Measurements from ENCODE around the gene SPATS2L. TPM values are rescaled to one million over a fixed set of nuclear protein-coding genes. Genes with fewer than 3 reads are reported as not detected.
A peak's percentile ranks its signal among the peaks of the same experiment; 100 is the strongest.

Gene SPATS2L
- polyA plus RNA-seq, 1 of the 3 experiments (the other 2 are of a cell fraction): 86.8 TPM

DNA sequence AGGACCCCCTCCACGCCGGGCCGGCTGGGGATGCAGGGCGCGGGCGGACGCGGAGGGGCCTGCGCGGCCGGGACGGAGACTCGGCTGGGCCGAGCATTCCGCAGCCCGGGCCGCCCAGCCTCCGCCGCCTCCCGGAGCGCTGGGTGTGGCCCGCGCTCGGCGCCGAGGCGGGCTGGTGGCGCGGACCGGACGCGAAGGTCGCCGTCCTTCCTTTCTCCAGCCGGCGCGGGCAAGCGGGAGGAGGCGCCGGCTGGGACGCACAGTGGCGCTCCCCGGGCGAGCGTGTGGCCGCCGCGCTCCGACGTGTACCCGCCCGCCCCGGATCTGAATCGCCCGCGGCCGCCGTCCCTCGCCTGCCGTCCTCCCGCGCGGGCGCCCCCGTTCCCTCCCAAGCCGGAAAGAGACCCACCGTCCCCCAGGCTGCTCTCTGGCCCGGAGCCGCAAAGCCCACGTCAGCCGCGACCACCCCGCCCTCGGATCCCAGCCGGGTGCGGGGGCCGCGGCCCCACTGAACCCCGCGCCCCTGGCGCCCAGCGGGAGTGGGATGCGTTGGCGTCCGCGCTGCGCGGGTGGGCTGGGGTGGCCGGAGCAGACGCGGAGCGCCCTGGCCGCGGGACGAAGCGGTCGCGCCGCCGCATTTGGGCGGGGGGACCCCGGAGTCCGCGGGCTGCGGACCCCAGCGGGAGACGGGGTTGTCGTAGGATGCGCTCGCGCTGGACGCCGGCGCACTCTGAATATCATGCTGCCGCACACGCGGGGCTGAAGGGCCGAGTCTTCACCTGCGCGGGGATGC is 634 bp downstream of the SPATS2L start:
- DNase-seq: peak; percentile 82
- Histone ChIP-seq H3K9ac (peak overlapping the region; percentile 75), H3K9me2 (no peaks in the 10 kb centered on the region), H4K20me1 (ENCODE audit: insufficient read depth) (peaks cover 13% of the 10 kb centered on the region), H3K4me2 (peak overlapping the region; percentile 63), H3K4me1 (ENCODE audit: control insufficient read depth in 1 of 2, insufficient read depth in 2 of 2, low read depth in 1 of 2, low read length in 1 of 2) (peaks cover 9 to 11% of the 10 kb centered on the region in 2 experiments), H2AFZ (ENCODE audit: low read depth) (no peak overlapping the region; the same call in 1 of the 2 replicates), H3K36me3 (replicated peaks in 1 of 2; ENCODE audit: control insufficient read depth in 1 of 2, insufficient read depth in 2 of 2, low read length in 1 of 2) (no peaks in the 10 kb centered on the region), H3K9me3 (no peaks in the 10 kb centered on the region), H3F3A (replicated peaks; ENCODE audit: insufficient read depth) (peaks cover 37% of the 10 kb centered on the region), H3K27me3 (ENCODE audit: insufficient read depth) (no peaks in the 10 kb centered on the region), H3K4me3 (ENCODE audit: low read depth in 2 of 2, low read length in 1 of 2) (peak overlapping the region; percentile 67 to 95), H3K27ac (ENCODE audit: low read depth in 2 of 2, low read length in 1 of 2) (peak overlapping the region; percentile 54 to 92), H3K79me2 (ENCODE audit: insufficient read depth) (peaks cover 57% of the 10 kb centered on the region)
- peak; percentile 26; the same call in 1 of the 2 replicates for TF ChIP-seq GABPA (IDR thresholded peaks at IDR 0.05; ENCODE audit: low read depth)
- TF ChIP-seq, protein P1, sequence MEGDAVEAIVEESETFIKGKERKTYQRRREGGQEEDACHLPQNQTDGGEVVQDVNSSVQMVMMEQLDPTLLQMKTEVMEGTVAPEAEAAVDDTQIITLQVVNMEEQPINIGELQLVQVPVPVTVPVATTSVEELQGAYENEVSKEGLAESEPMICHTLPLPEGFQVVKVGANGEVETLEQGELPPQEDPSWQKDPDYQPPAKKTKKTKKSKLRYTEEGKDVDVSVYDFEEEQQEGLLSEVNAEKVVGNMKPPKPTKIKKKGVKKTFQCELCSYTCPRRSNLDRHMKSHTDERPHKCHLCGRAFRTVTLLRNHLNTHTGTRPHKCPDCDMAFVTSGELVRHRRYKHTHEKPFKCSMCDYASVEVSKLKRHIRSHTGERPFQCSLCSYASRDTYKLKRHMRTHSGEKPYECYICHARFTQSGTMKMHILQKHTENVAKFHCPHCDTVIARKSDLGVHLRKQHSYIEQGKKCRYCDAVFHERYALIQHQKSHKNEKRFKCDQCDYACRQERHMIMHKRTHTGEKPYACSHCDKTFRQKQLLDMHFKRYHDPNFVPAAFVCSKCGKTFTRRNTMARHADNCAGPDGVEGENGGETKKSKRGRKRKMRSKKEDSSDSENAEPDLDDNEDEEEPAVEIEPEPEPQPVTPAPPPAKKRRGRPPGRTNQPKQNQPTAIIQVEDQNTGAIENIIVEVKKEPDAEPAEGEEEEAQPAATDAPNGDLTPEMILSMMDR (IDR thresholded peaks at IDR 0.05): no peak
- ChIA-PET CTCF (interaction anchor here (0.8 to 1.6 kb wide), 5 partner anchors 9 to 323 kb away, joined by 3 to 5 read pairs (median 3); no protein-coding TSS in a partner anchor), POLR2A (no interaction called here)
- WGBS (ENCODE audit: low lambda C conversion rate): no CpG with 5 or more reads among the region's 120 CpGs

DNA sequence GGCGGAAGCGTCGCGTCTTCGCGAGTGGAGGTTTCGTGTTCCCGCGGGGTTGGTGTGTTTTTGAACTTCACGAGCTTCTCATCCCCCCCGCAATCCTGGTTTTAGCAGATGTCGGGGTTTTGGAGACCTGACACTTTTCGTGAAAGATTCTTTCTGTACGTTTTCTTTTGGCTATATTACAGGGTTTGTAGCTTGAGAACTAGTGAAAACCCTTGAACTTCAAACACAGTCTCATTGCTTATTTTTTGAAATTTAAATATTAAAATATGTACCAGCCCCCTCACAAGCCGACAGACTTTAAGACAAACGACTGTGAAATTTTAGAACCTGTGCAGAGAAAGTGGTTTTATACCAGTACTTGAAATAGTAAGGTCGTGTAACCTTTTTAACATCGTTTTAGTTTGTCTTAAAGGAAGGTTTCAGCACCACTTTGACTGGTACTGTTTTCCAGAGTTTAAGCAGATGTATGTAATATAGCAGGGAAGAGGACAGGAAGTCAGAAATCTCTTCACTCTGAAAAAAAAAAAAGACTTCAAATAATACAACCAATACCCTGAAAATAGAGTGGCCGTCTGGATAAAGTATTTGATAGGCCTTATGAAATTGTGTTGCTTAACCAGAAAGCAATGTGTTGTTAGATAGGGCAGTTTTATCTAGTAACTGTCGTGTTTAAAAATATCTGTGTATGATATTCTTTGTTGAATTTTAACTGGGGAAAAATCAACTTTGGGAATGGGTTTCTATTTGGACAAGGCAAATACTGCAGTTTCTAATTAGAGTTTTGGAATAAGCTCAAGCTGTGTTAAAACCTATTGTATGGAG is 1.4 kb downstream of the SPATS2L start:
- peak overlapping the region; percentile 7; the same call in 1 of the 2 replicates for H2AFZ ChIP-seq (ENCODE audit: low read depth)
- H3K4me2 ChIP-seq: peak overlapping the region; percentile 63
- peak overlapping the region; percentile 67 to 95 for H3K4me3 ChIP-seq (ENCODE audit: low read depth in 2 of 2, low read length in 1 of 2)
- H3K79me2 ChIP-seq (ENCODE audit: insufficient read depth): peaks cover 65% of the 10 kb centered on the region
- peaks cover 32% of the 10 kb centered on the region for H3F3A ChIP-seq (replicated peaks; ENCODE audit: insufficient read depth)
- 7% methylated on average over 11 of the region's 20 CpGs for WGBS (ENCODE audit: low lambda C conversion rate)
- CTCF ChIA-PET: interaction anchor here (0.8 to 2.4 kb wide), 13 partner anchors 13 to 334 kb away, joined by 3 to 12 read pairs (median 4); partner anchors contain the start of gene KCTD18
- H3K9me3 ChIP-seq: no peaks in the 10 kb centered on the region
- H3K27ac ChIP-seq (ENCODE audit: low read depth in 2 of 2, low read length in 1 of 2): peak overlapping the region; percentile 54 to 92
- POLR2A ChIA-PET: interaction anchor here (0.8 kb wide), 1 partner anchor 99 kb away, joined by 4 read pairs; no protein-coding TSS in a partner anchor
- H3K9ac ChIP-seq: peak overlapping the region; percentile 75
- peaks cover 21% of the 10 kb centered on the region for H4K20me1 ChIP-seq (ENCODE audit: insufficient read depth)
- H3K9me2 ChIP-seq: no peaks in the 10 kb centered on the region
- no peak for TF ChIP-seq GABPA (IDR thresholded peaks at IDR 0.05; ENCODE audit: low read depth)
- peaks cover 11 to 12% of the 10 kb centered on the region in 2 experiments for H3K4me1 ChIP-seq (ENCODE audit: control insufficient read depth in 1 of 2, insufficient read depth in 2 of 2, low read depth in 1 of 2, low read length in 1 of 2)
- no peaks in the 10 kb centered on the region for H3K27me3 ChIP-seq (ENCODE audit: insufficient read depth)
- H3K36me3 ChIP-seq (replicated peaks in 1 of 2; ENCODE audit: control insufficient read depth in 1 of 2, insufficient read depth in 2 of 2, low read length in 1 of 2): no peaks in the 10 kb centered on the region
- no peak for DNase-seq
